ENCODE results near the gene PDE7B. TPM values are rescaled to one million over a fixed set of nuclear protein-coding genes. Genes with fewer than 3 reads are reported as not detected.

Gene PDE7B
- total RNA-seq, 1 experiment from 2014 or later: 1.8 TPM

DNA sequence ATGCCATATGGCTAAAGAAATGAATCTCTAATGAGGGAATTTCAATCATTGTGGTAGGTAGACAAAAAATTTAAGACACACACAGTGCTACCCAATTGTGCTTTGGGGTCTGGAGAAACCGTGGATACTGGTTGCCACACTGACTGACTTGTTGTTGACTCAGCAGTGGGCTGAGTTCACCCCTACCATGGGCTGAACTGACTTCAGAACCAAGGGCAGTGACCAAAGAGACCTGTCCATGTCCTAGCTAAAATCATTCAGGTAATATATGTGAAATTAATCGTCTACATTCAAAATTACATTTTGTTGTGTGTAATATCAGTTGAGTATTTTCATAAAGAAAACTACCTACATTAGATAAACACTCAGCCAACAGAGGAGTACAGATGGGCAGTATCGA lies 131.6 kb downstream of the PDE7B start:
- DNase-seq: no peak
- Histone ChIP-seq H3K36me3 (no peaks in the 10 kb centered on the region; the same call in 1 of the 2 replicates), H3K27me3 (no peaks in the 10 kb centered on the region), H3K9me3 (peaks cover 3% of the 10 kb centered on the region; the same call in 1 of the 2 replicates), H3K4me3 (no peak overlapping the region)

DNA sequence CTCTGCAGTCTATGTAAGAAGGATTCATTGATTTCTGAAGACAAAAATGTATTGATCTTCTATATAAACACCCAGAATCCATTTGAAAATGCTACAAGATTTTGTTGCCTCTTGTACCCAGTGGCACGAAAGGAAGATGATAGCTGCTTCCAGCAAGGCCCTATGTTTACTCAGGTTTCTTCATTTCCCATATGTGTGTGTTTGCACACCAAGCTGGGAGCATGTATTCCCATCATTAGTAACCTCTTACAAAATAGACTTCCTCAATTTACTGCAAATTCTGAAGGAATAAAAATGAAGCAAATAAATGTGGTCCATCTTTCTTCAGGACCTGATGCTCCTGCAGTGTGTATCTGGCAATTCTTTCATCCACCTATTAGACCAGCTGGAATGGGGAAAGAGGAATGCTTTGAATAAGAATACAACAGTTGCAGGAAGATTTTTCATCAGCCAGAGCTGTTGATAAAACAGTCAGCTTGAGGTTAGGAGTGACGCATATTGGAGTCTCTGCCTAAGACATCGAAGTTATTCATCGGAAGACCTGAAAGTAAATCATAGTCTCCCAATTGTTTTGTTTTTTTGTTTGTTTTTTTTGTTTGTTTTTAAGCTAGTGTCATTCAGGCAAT lies 132.3 kb downstream of the PDE7B start:
- no peak overlapping the region for H3K4me3 ChIP-seq

GRCh38 chr6:135985471-135985870 lies 134.0 kb downstream of the PDE7B start:
- H3K4me3 ChIP-seq: no peak overlapping the region
- no peak for DNase-seq
- 0 out of 2 replicates have a peak, but pooled peaks cover 3% of the 10 kb centered on the region for H3K9me3 ChIP-seq
- no peaks in the 10 kb centered on the region for H3K36me3 ChIP-seq
- no peaks in the 10 kb centered on the region for H3K27me3 ChIP-seq

More for the DNA sequence above, 132.3 kb downstream of the PDE7B start:
- Histone ChIP-seq H3K9me3 (peaks cover 3% of the 10 kb centered on the region; the same call in 1 of the 2 replicates), H3K27me3 (no peaks in the 10 kb centered on the region), H3K36me3 (no peaks in the 10 kb centered on the region; the same call in 1 of the 2 replicates)
- DNase-seq: no peak

GRCh38 chr6:135987226-135987625 lies 135.7 kb downstream of the PDE7B start:
- 0 out of 2 replicates have a peak, but pooled peaks cover 3% of the 10 kb centered on the region for H3K9me3 ChIP-seq
- no peak for DNase-seq
- no peaks in the 10 kb centered on the region for H3K36me3 ChIP-seq
- H3K4me3 ChIP-seq: no peak overlapping the region
- no peaks in the 10 kb centered on the region for H3K27me3 ChIP-seq

DNA sequence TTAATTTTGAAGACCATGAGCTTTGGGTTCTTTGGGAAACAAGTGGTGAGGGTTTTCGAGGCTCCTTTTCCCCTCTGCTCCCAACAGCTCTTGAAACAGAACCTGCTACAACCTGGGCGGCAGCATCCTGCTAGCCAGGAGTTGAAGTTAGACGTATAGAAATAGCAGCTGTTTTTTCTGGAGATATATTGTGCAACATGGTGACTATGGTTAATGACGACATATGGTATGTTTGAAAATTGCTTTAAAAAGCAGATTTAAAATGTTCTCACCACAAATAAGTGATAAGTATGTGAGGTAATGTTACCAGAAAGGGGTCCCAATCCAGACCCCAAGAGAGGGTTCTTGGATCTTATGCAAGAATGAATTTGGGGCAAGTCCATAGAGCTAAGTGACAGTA lies 138.9 kb downstream of the PDE7B start:
- no peaks in the 10 kb centered on the region for H3K27me3 ChIP-seq
- H3K4me3 ChIP-seq: no peak overlapping the region
- no peak for DNase-seq
- no peaks in the 10 kb centered on the region for H3K36me3 ChIP-seq
- H3K9me3 ChIP-seq: 0 out of 2 replicates have a peak, but pooled peaks cover 3% of the 10 kb centered on the region

DNA sequence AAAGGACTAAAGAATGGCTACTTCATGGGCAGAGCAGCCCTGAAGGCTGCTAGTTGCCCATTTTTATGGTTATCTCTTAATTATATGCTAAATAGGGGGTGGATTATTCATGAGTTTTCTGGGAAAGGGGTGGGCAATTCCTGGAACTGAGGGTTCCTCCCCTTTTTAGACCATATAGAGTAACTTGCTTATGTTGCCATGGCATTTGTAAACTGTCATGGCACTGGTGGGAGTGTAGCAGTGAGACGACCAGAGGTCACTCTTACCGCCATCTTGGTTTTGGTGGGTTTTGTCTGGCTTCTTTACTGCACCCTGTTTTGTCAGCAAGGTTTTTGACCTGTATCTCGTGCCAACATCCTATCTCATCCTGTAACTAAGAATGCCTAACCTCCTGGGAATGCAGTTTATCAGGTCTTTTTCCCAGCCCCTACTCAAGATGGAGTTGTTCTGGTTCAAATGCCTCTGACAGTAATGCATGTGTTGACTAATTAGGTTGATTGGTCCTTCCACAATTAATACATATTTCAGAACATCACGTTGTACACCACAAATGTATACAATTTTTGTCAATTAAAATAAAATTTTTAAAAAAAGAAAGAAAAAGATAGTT lies 139.5 kb downstream of the PDE7B start:
- no peaks in the 10 kb centered on the region for H3K27me3 ChIP-seq
- H3K36me3 ChIP-seq: no peaks in the 10 kb centered on the region
- no peak for DNase-seq
- H3K9me3 ChIP-seq: 0 out of 2 replicates have a peak, but pooled peaks cover 2% of the 10 kb centered on the region
- no peak overlapping the region for H3K4me3 ChIP-seq

GRCh38 chr6:135992739-135993138 lies 141.2 kb downstream of the PDE7B start:
- Histone ChIP-seq H3K27me3 (no peaks in the 10 kb centered on the region), H3K9me3 (no peaks in the 10 kb centered on the region), H3K4me3 (no peak overlapping the region), H3K36me3 (no peaks in the 10 kb centered on the region)
- no peak for DNase-seq

DNA sequence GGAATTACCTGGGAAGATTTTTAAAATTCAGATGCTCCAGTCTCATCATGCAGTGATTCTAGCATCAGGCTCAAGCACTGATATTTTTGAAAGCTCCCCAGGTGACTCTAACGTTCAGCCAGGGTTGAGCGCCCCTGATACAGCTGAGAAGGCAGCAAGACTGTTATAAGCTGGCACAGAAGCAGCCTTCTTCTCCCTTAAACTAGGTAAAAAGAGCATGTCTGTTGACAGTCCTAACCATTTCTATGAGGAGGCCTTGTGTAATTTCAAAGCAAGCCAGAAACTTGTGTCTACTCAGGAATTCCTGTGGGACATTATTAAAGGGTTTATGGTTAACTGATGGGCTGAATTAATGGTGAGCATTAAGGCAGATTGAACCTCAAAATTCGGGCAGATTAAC lies 141.9 kb downstream of the PDE7B start:
- no peak for DNase-seq
- Histone ChIP-seq H3K9me3 (no peaks in the 10 kb centered on the region), H3K27me3 (no peaks in the 10 kb centered on the region), H3K36me3 (no peaks in the 10 kb centered on the region), H3K4me3 (no peak overlapping the region)

- H3K9me3 ChIP-seq: peaks cover 5% of the 10 kb centered on the region; the same call in 1 of the 2 replicates
- no peaks in the 10 kb centered on the region for H3K27me3 ChIP-seq
- H3K36me3 ChIP-seq: no peaks in the 10 kb centered on the region
- H3K4me3 ChIP-seq: no peak overlapping the region
- DNase-seq: peak; percentile 45
Measured at GRCh38 chr6:135994857-135995544, 143.5 kb downstream of the PDE7B start.

GRCh38 chr6:135995545-135995898 lies 144.0 kb downstream of the PDE7B start:
- Histone ChIP-seq H3K4me3 (no peak overlapping the region), H3K36me3 (no peaks in the 10 kb centered on the region), H3K9me3 (peaks cover 7% of the 10 kb centered on the region; the same call in 1 of the 2 replicates), H3K27me3 (no peaks in the 10 kb centered on the region)
- no peak for DNase-seq

DNA sequence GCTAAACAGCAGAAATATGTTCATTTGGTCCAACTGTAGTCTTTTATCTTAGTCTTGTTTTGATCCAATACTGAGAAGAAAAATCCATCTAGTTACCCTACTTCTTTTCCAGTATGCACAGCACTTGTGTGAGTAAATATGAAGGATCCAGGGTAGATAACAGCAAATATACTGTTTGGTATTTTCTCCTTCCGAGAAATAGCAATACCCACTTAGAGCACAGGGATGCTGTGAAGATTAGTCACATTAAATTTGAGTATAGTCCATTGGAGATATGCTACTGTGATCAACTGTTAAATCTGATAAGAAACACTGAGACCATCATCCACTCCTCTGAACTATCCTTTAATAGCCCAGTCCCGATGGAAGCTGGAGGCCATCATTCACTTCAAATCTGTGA lies 145.2 kb downstream of the PDE7B start:
- DNase-seq: no peak
- no peaks in the 10 kb centered on the region for H3K36me3 ChIP-seq
- peaks cover 7% of the 10 kb centered on the region; the same call in 1 of the 2 replicates for H3K9me3 ChIP-seq
- H3K27me3 ChIP-seq: no peaks in the 10 kb centered on the region
- H3K4me3 ChIP-seq: no peak overlapping the region

DNA sequence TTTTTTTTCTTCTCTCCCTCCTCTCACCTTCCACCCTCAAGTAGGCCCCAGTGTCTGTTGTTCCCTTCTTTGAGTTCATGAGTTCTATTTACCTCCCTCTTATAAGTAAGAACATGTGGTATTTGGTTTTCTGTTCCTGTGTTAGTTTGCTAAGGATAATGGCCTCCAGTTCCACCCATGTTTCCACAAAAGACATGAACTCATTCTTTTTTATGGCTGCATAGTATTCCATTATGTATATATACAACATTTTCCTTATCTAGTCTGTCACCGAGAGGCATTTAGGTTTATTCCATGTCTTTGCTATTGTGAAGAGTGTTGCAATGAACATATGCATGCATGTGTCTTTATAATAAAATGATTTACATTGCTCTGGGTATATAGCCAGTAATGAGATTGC lies 147.9 kb downstream of the PDE7B start:
- no peaks in the 10 kb centered on the region for H3K36me3 ChIP-seq
- H3K9me3 ChIP-seq: peaks cover 7% of the 10 kb centered on the region; the same call in 1 of the 2 replicates
- H3K27me3 ChIP-seq: no peaks in the 10 kb centered on the region
- no peak for DNase-seq
- no peak overlapping the region for H3K4me3 ChIP-seq

- DNase-seq: no peak
- Histone ChIP-seq H3K9me3 (peaks cover 9% of the 10 kb centered on the region), H3K36me3 (no peaks in the 10 kb centered on the region), H3K27me3 (no peaks in the 10 kb centered on the region), H3K4me3 (no peak overlapping the region)
Measured at GRCh38 chr6:136007345-136007744, 155.8 kb downstream of the PDE7B start.

- DNase-seq: no peak
- peak overlapping the region; percentile 24 for H3K4me3 ChIP-seq
- H3K36me3 ChIP-seq: no peaks in the 10 kb centered on the region; the same call in 1 of the 2 replicates
- H3K27me3 ChIP-seq: no peaks in the 10 kb centered on the region
- peaks cover 6% of the 10 kb centered on the region for H3K9me3 ChIP-seq
Measured at GRCh38 chr6:136011475-136011874, 160.0 kb downstream of the PDE7B start.

DNA sequence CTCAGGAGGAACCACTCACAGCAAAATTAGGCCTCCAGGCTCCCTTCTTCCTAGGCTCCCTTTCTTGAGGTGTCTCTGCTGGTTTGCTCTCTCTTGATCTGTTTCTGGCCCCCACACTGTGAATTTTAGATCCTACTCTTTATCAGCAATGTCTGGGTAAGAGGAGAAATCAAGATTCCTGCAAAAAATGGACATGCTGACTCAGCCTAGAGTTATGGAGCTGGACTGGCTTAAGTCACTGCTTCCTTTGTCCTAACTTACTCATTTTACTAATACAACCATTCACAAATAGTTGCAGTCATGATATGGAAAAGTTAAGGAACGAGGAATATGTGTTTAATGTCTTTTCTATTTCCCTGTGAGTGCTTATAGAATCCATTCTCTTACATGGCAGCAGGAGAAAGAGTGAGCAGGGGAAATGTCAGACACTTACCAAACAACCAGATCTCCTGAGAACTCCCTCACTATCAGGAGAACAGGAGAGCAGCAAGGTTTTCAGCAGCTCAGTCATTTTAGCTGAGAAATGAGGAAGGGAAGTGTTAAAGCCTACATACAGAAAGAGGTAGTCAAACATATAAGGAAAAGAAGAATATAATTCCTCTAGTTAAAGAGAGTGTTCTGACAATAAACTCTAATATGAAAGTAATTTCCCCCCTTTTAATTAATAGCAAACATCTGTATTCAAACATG lies 160.8 kb downstream of the PDE7B start:
- Histone ChIP-seq H3K27me3 (no peaks in the 10 kb centered on the region), H3K4me3 (peak overlapping the region; percentile 24), H3K9me3 (peaks cover 5% of the 10 kb centered on the region), H3K36me3 (no peaks in the 10 kb centered on the region; the same call in 1 of the 2 replicates)
- DNase-seq: peak; percentile 49

DNA sequence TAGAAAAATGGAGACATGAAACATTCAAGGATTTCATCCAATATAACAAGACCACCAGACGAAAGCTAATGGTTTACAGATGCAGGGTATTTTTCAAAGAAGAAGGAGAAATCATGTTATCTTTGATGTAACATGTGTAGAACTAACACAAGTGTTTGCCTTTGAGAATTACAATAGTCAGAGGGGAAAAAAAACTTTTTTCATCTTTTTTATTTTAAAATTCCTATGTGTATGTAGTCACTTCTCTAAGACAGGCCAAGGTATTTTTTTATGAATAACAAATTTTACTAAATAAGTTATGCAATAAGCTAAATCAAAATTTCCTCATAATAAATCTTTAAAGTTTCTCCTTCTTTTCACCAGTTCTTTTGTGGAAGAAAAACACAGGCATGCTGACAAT lies 161.4 kb downstream of the PDE7B start:
- Histone ChIP-seq H3K27me3 (no peaks in the 10 kb centered on the region), H3K9me3 (peaks cover 5% of the 10 kb centered on the region), H3K4me3 (no peak overlapping the region), H3K36me3 (no peaks in the 10 kb centered on the region; the same call in 1 of the 2 replicates)
- DNase-seq: no peak

Measured in MG63 (cell line).